Measurements from ENCODE around the gene KNSTRN. TPM values are rescaled to one million over a fixed set of nuclear protein-coding genes. Genes with fewer than 3 reads are reported as not detected.
A peak's percentile ranks its signal among the peaks of the same experiment; 100 is the strongest.

The KNSTRN gene
- total and polyA plus RNA-seq, 9 donors: 5.8 to 10.7 (median 6.6) TPM

- Histone ChIP-seq H3K4me1 (ENCODE audit: insufficient read depth) (peaks cover 27% of the 10 kb centered on the region), H3K27me3 (no peaks in the 10 kb centered on the region), H3K36me3 (no peaks in the 10 kb centered on the region), H3K9me3 (no peaks in the 10 kb centered on the region), H3K27ac (peak within 1 kb of the TSS; percentile 57 to 84), H3K4me3 (peak within 1 kb of the TSS; percentile 26)
- no peak for TF ChIP-seq CTCF (IDR thresholded peaks at IDR 0.05)
- no peak for TF ChIP-seq POLR2A (IDR thresholded peaks at IDR 0.05)
- TF ChIP-seq EP300 (IDR thresholded peaks at IDR 0.05): no peak
- intact Hi-C loops (cut with DNase I): loop anchor here in 1 of 4 donors (10.0 kb wide), 1 partner anchor 236 kb away; the partner anchor contains the start of gene BMF
- 15 to 18% (median 17%) methylated on average over 12 to 17 of the region's 17 CpGs for WGBS, 3 donors
- DNase-seq: peak; percentile 85 to 92 (median 87)
These were observed 41.7 kb upstream of the KNSTRN start, which contains the start of gene CCDC9B for GRCh38 chr15:40340740-40341400. CCDC9B (minus strand) TSS chr15:40340939; CDS start chr15:40340819, 120 bp downstream.

- Histone ChIP-seq H3K4me1 (ENCODE audit: insufficient read depth) (peaks cover 24% of the 10 kb centered on the region), H3K27ac (peak overlapping the region in 1 of 2 donors; percentile 13), H3K4me3 (no peak overlapping the region), H3K36me3 (no peaks in the 10 kb centered on the region), H3K27me3 (no peaks in the 10 kb centered on the region), H3K9me3 (no peaks in the 10 kb centered on the region)
- WGBS, 3 donors: 55 to 72% (median 62%) methylated on average over 7 of the region's 7 CpGs
- no peak for DNase-seq
- TF ChIP-seq POLR2A (IDR thresholded peaks at IDR 0.05): no peak
- no peak for TF ChIP-seq CTCF (IDR thresholded peaks at IDR 0.05)
- no peak for TF ChIP-seq EP300 (IDR thresholded peaks at IDR 0.05)
- intact Hi-C loops (cut with DNase I): loop anchor here in 1 of 4 donors (10.0 kb wide), 1 partner anchor 238 kb away; the partner anchor contains the start of gene BMF
These were observed 39.9 kb upstream of the KNSTRN start for GRCh38 chr15:40342416-40343320.

- H3K4me3 ChIP-seq: no peak overlapping the region
- WGBS, 3 donors: 85 to 96% (median 86%) methylated on average over 10 of the region's 10 CpGs
- peaks cover 17% of the 10 kb centered on the region for H3K4me1 ChIP-seq (ENCODE audit: insufficient read depth)
- peak overlapping the region in 1 of 2 donors; percentile 13 for H3K27ac ChIP-seq
- intact Hi-C loops (cut with DNase I): loop anchor here in 1 of 4 donors (10.0 kb wide), 1 partner anchor 239 kb away; the partner anchor contains the start of gene BMF
- DNase-seq: no peak
- H3K27me3 ChIP-seq: no peaks in the 10 kb centered on the region
- no peaks in the 10 kb centered on the region for H3K9me3 ChIP-seq
- H3K36me3 ChIP-seq: no peaks in the 10 kb centered on the region
- no peak for TF ChIP-seq EP300 (IDR thresholded peaks at IDR 0.05)
- TF ChIP-seq CTCF (IDR thresholded peaks at IDR 0.05): no peak
- no peak for TF ChIP-seq POLR2A (IDR thresholded peaks at IDR 0.05)
These were observed 39.0 kb upstream of the KNSTRN start for GRCh38 chr15:40343512-40343911.

GRCh38 chr15:40344217-40344616 is 38.3 kb upstream of the KNSTRN start:
- no peaks in the 10 kb centered on the region for H3K36me3 ChIP-seq
- no peak overlapping the region for H3K27ac ChIP-seq
- TF ChIP-seq CTCF (IDR thresholded peaks at IDR 0.05) (no peak), POLR2A (IDR thresholded peaks at IDR 0.05) (no peak), EP300 (IDR thresholded peaks at IDR 0.05) (no peak)
- DNase-seq: no peak
- H3K9me3 ChIP-seq: no peaks in the 10 kb centered on the region
- H3K4me3 ChIP-seq: no peak overlapping the region
- peaks cover 16% of the 10 kb centered on the region for H3K4me1 ChIP-seq (ENCODE audit: insufficient read depth)
- no peaks in the 10 kb centered on the region for H3K27me3 ChIP-seq
- 38 to 48% (median 38%) methylated on average over 6 of the region's 6 CpGs for WGBS, 3 donors
- intact Hi-C loops (cut with DNase I): loop anchor here in 1 of 4 donors (10.0 kb wide), 1 partner anchor 239 kb away; the partner anchor contains the start of gene BMF

Data from ovary (tissue), 9 donors.